GM18526 (cell line): ENCODE data around the gene OSGEP.
A peak's percentile ranks its signal among the peaks of the same experiment; 100 is the strongest.

ENCODE experiments used
- POLR2A ChIP-seq: IDR thresholded peaks from 3 replicates; pipeline ENCODE4 v1.6.1; 2011; ENCODE audit not compliant: insufficient read length; ENCODE audit errors: extremely low read depth

OSGEP gene

GRCh38 chr14:20482382-20482781, 27.8 kb upstream of the OSGEP start:
- TF ChIP-seq POLR2A, result no peak

- no peak for TF ChIP-seq POLR2A
These were observed 24.3 kb upstream of the OSGEP start for GRCh38 chr14:20478894-20479293.

DNA sequence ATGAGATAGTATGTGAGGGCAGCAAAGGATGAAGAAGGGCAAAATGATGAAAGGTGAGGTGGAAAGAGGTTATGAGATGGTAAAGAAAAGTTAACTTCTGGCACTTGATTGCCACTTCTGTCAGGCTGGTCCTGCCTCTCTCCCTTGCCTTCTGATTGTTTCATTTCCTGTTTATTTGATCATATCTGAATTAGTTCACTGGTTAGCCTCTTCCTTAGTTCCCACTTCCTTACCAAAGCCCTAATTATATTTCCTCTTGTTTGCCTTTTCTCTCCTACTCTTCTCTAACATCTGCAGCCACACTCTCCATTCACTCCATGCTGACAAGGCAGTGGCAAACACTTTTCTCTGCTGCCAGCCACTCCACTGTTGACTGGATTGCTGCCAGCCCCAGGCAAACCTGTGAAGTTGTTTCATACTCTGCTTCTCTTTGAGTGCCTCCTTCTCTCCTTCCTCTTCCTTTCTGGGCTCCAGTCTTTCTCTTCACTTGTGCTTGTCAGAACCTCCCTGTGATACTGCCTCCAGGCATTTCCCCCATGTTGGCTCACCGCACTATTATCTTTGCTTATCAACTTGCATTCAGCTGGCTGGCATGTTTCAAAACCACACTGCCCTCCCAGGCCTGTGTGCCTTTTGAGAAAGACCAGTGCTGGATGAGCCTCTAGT, 22.7 kb upstream of the OSGEP start:
- TF ChIP-seq POLR2A, result no peak

DNA sequence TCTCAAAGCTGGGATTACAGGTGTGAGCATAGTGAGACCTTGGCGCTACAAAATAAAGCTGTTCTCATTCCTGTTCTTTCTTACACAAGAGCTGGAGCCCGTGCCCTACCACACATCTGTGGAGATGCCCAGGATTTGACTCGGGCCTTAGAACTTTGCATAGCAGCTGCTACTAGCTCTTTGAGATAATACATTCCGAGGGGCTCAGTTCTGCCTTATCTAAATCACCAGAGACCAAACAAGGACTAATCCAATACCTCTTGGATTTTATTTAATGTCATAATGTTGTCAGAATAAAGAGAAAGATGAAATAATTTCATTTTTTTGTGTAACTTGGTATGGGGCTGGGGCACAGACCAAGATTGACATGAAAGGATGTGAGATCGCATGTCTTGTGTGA, 22.2 kb upstream of the OSGEP start:
- no peak for TF ChIP-seq POLR2A

DNA sequence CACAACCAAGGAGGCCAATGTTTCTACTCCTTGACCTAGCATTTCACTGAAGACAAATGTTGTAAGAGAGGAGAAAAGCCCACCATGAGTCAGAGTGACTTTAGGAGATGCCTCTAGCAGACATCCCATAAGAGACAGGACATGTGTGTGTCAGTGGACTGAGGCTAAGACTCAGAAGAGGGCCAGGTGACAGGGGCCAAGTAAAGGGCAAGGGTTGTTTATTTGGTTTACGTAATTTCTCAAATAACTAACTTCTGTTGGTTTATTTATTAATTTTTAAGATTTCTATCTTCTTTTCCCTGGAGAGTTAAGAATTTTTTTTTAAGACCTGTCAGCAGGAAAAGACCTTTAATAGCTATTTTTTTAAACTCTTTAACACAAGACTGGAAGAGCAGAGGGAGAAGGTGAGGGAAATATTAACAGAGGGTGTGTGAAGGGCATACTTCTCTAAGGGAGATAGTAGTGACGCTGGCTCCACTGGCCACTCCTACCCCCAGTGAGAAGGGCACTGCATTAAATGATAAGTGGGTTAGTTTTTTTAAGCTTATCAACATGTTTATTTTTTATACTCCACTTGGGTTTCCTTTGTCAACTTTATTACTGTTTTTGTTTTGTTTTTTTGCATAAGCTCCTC, 18.0 kb upstream of the OSGEP start:
- no peak for TF ChIP-seq POLR2A

DNA sequence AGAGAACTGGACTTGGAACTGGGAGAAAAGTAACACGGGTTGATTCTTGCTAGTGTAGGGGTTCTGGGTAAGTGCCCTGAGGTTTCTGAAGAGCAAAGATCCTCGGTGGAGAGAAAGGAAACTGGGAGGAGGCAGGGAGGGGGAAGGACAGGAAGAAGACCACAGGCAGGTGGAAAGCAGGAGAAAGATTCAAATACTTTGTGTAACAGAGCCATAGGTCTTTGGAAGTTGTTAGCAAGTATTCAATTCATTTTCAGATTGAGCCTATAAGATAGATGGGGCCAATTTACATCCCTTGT, 15.9 kb upstream of the OSGEP start:
- TF ChIP-seq POLR2A, result no peak

GRCh38 chr14:20469890-20470602, 15.4 kb upstream of the OSGEP start:
- TF ChIP-seq POLR2A, result no peak

DNA sequence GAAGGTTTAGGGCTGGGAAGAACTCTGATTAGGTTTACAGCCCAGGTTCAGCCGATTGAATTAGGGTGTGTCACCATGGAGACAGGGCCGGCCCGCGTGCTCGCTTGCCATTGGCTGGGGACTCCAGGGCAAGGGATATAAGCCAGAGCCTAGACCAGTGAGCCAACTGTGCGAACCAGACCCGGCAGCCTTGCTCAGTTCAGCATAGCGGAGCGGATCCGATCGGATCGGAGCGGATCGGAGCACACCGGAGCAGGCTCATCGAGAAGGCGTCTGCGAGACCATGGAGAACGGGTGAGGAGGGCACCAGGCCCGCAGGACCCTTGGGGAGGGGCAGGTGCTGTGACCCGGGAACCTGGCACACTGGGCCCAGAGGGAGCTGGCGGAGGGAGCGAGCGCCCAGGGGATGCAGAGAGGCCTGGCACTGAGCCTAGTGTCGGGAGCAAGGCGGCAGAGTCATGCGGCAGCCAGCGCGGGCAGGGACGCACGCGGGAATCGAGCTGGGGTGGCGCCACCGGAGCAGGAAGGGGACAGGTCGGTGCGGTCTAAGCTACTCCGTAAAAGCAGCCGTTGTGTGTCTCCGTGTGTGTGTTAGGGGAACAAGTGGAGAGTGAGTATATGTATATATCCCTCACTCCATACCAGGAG, 14.8 kb upstream of the OSGEP start, which contains the start of gene PNP:
Gene PNP (plus strand): TSS at position 165 of the 648 bp plus-strand sequence. CDS start 119 bp downstream, at position 284.
- TF ChIP-seq POLR2A, result peak; percentile 99

DNA sequence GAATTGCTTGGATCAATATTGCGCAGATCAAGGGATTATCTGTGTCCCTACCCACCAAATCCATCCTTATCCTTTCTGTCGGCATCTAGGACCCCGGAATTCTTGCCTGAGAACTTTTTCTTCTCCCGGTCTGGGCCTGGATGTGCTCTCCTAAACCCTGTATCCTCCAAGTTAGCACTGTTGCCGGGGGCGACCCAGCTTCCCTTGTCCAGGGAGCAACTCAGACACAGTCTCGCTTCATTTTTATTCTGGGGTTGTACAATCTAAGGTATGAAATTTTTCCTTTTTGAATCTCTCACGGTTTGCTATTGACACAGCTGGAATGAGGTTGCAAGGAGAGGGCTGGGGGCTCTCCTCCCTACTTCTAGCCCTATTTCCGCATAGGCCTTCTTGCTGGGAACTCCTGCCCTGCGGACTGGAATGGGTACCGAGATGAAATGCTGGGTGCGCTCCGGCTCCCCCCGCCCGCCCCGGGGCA, 14.2 kb upstream of the OSGEP start:
- TF ChIP-seq POLR2A, result no peak

DNA sequence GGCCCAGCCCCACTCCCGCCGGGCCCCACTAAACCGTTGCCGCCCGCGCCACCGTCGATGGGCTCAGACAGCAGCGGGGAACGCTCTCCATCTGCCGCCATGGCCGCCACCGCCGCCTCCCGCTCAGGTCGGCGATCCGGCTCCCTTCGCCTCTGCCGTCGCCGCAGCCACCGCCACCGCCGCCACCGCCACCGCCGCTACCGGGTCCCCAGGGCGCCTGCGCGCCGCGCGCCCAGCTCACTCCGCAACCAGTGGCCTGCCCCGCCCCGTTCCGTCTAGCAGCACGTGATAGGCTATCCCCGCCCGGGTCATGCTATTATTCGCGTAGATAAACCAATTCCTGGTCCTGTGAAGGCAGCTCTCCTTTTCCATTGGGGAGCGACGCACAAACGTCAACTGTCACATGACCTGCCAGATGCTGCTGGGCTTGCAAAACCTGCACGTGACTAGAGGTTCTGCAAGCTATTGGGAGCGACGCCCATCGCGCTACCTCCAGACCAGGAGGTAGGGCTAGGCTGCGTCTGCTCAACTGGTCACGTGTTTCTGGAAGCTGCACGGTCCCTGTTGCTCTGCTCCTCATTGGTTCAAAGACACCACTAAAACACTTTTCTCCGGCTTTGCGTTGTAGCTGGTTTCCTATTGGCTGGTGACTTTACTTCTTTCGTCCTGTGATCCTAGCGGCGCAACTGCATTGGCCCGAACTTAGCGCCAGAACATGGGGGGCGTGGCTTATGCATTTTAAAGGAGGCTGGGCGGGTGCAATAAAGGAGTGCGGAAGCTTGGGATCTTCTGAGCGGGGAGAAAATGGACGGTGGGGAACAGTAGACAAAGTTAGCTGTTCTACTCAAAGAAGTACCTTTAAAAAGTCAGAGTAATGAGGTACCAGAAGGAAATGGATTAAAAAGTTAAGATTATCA, 6.9 kb upstream of the OSGEP start, which contains the start of gene PIP4P1:
Gene PIP4P1 (minus strand): TSS at position 210 of the 917 bp plus-strand sequence. CDS start 109 bp downstream, at position 101.
- TF ChIP-seq POLR2A, result peak; percentile 67

- no peak for TF ChIP-seq POLR2A
These were observed 6.0 kb upstream of the OSGEP start for GRCh38 chr14:20460458-20461224.

DNA sequence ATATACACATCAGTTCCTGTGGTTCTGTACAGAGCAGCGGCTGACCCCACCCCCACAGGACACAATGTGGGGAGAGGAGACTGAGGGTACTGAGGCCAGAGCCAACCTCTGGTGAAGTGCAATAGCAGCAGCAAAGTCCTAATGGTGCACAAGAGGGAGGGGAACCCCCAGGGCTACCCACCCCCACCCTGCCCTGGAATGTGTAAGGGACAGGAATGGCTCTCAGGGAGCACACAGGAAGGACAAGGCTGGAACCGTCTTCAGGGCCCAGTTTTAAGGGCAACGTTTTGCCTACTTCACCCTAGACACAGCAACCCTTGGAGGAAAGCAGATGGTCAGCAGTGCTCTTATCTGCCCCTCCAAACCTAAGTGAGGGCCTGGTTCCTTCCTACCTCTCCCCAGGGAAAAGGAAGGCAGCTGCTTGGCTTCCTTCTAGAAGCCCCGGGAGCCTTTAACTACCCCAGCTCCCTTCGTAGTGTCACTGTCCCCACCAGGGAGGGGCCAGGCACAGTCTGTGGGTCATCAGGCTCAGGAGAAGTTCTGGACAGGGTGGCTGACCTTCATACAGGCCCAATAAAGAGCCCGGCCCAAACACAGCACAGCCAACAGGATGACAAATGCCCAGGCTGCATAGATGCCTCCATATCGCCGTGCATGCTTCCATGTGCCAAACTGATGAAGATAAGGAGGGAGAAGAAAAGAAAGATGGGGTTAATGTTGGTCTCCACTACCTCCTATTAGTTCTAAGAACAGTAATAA, 3.6 kb upstream of the OSGEP start:
- TF ChIP-seq POLR2A, result no peak

GRCh38 chr14:20456971-20457370, 2.4 kb upstream of the OSGEP start:
- TF ChIP-seq POLR2A, result no peak
